GM23338 (cell line): ENCODE data around the gene KCNF1. TPM values are rescaled to one million over a fixed set of nuclear protein-coding genes. Genes with fewer than 3 reads are reported as not detected.

Experiments
- ATAC-seq: fragments of 200-7000 bp; cut with Tn5 transposase; 3 replicates; pipeline ENCODE4 v1.9.1; 2020
- DNase-seq: peaks from one replicate; pipeline ENCODE4 v3.0.0-alpha.2; 2015; ENCODE audit warnings: low spot score
- H2AFZ ChIP-seq: fragments of 200-600 bp; sonication (generic); 2 replicates; pipeline ENCODE4 v1.8.0; 2016; ENCODE audit warnings: antibody characterized with exemption, mild to moderate bottlenecking, moderate library complexity
- H3F3A ChIP-seq: fragments of 200-600 bp; sonication (generic); replicated peaks from 2 replicates; pipeline ENCODE4 v1.8.0; 2017; ENCODE audit warnings: antibody characterized with exemption, mixed run types, low read depth
- H3K27ac ChIP-seq: fragments of 200-600 bp; sonication (generic); 2 replicates; pipeline ENCODE4 v1.6.1; 2016; ENCODE audit warnings: low read depth
- H3K27me3 ChIP-seq: fragments of 200-600 bp; sonication (generic); 2 replicates; pipeline ENCODE4 v1.8.0; 2016; ENCODE audit warnings: mild to moderate bottlenecking, mixed run types, moderate library complexity; ENCODE audit not compliant: insufficient read depth
- H3K36me3 ChIP-seq: fragments of 200-600 bp; sonication (generic); 2 replicates; pipeline ENCODE4 v1.8.0; 2016; ENCODE audit warnings: mild to moderate bottlenecking; ENCODE audit not compliant: insufficient read depth
- H3K4me1 ChIP-seq: fragments of 200-600 bp; sonication (generic); 2 replicates; pipeline ENCODE4 v1.8.0; 2016; ENCODE audit warnings: mild to moderate bottlenecking, moderate library complexity; ENCODE audit not compliant: insufficient read depth
- H3K4me2 ChIP-seq: fragments of 200-600 bp; sonication (generic); 2 replicates; pipeline ENCODE4 v1.7.1; 2017; ENCODE audit warnings: mixed run types
- H3K4me3 ChIP-seq: fragments of 200-600 bp; sonication (generic); 2 replicates; pipeline ENCODE4 v1.6.1; 2016; ENCODE audit warnings: mixed run types
- H3K79me2 ChIP-seq: fragments of 200-600 bp; sonication (generic); replicated peaks from 2 replicates; pipeline ENCODE4 v1.8.0; 2017; ENCODE audit warnings: mild to moderate bottlenecking; ENCODE audit not compliant: insufficient read depth
- H3K9me2 ChIP-seq: fragments of 200-600 bp; sonication (generic); 2 replicates; pipeline ENCODE4 v1.8.0; 2017; ENCODE audit not compliant: insufficient read depth
- H4K20me1 ChIP-seq: fragments of 200-600 bp; sonication (generic); replicated peaks from 2 replicates; pipeline ENCODE4 v1.8.0; 2017; ENCODE audit warnings: mild to moderate bottlenecking; ENCODE audit not compliant: insufficient read depth
- H3K27ac Mint-ChIP-seq: 2 replicates; pipeline ENCODE4 v1.8.0; 2020; ENCODE audit warnings: inconsistent platforms, mild to moderate bottlenecking, moderate library complexity, mixed read lengths
- H3K27me3 Mint-ChIP-seq: 3 replicates; pipeline ENCODE4 v1.8.0; 2022; ENCODE audit warnings: low read depth, mild to moderate bottlenecking, moderate library complexity, mixed read lengths, inconsistent platforms; ENCODE audit not compliant: insufficient read depth, poor library complexity
- H3K36me3 Mint-ChIP-seq: 3 replicates; pipeline ENCODE4 v1.8.0; 2021; ENCODE audit warnings: low read depth, mild to moderate bottlenecking, inconsistent platforms, moderate library complexity, mixed read lengths
- H3K4me1 Mint-ChIP-seq: 3 replicates; pipeline ENCODE4 v1.8.0; 2020; ENCODE audit warnings: mild to moderate bottlenecking, inconsistent platforms, mixed read lengths
- H3K4me3 Mint-ChIP-seq: 3 replicates; pipeline ENCODE4 v1.8.0; 2021; ENCODE audit warnings: moderate library complexity, mild to moderate bottlenecking, inconsistent platforms, mixed read lengths
- H3K9me3 Mint-ChIP-seq: 3 replicates; pipeline ENCODE4 v1.8.0; 2020; ENCODE audit warnings: moderate library complexity, mild to moderate bottlenecking, inconsistent platforms, mixed read lengths
- CREB1 ChIP-seq: fragments of 250-450 bp; sonication (Bioruptor Pico); IDR thresholded peaks from 2 replicates; pipeline ENCODE4 v1.5.0; 2020; ENCODE audit warnings: low read depth, mild to moderate bottlenecking, moderate library complexity
- CTCF ChIP-seq, 2 experiments: fragments of 200-600 bp in 1 of 2; sonication (generic) in 1 of 2; conservative IDR thresholded peaks; 2 replicates each; pipeline versions ENCODE4 v1.5.1 to v1.6.1; 2016 to 2017; ENCODE audit warnings: antibody characterized with exemption in 2 of 2, low read depth in 2 of 2, mild to moderate bottlenecking in 2 of 2, moderate library complexity in 1 of 2
- ETS1 ChIP-seq: IDR thresholded peaks from 2 replicates; pipeline ENCODE4 v1.6.1; 2016; ENCODE audit warnings: antibody characterized with exemption
- EZH2 ChIP-seq: fragments of 200-600 bp; sonication (generic); IDR thresholded peaks from one replicate; pipeline ENCODE4 v1.8.0; 2017; ENCODE audit warnings: antibody characterized with exemption, mild to moderate bottlenecking, low read depth; ENCODE audit not compliant: unreplicated experiment
- EZH2phosphoT487 ChIP-seq: fragments of 200-600 bp; sonication (generic); IDR thresholded peaks from one replicate; pipeline ENCODE4 v1.8.1; 2018; ENCODE audit warnings: antibody characterized with exemption; ENCODE audit not compliant: unreplicated experiment
- JUNB ChIP-seq: IDR thresholded peaks from one replicate; pipeline ENCODE4 v1.6.1; 2016; ENCODE audit warnings: antibody characterized with exemption; ENCODE audit not compliant: unreplicated experiment
- NANOG ChIP-seq: IDR thresholded peaks from 2 replicates; pipeline ENCODE4 v1.6.1; 2016; ENCODE audit warnings: antibody characterized with exemption, borderline replicate concordance
- POLR2AphosphoS5 ChIP-seq: IDR thresholded peaks from 2 replicates; pipeline ENCODE4 v1.6.1; 2016; ENCODE audit warnings: antibody characterized with exemption, low read depth
- REST ChIP-seq: IDR thresholded peaks from one replicate; pipeline ENCODE4 v1.6.1; 2018; ENCODE audit warnings: antibody characterized with exemption; ENCODE audit not compliant: unreplicated experiment
- STAT1 ChIP-seq: IDR thresholded peaks from one replicate; pipeline ENCODE4 v1.6.1; 2016; ENCODE audit warnings: antibody characterized with exemption; ENCODE audit not compliant: unreplicated experiment
- ZNF114 ChIP-seq: fragments of 250-450 bp; sonication (Bioruptor Pico); IDR thresholded peaks from 2 replicates; pipeline ENCODE4 v1.5.0; 2020; ENCODE audit warnings: mild to moderate bottlenecking, moderate library complexity
- ZNF331 ChIP-seq: fragments of 250-450 bp; sonication (Bioruptor Pico); IDR thresholded peaks from 2 replicates; pipeline ENCODE4 v1.5.0; 2020; ENCODE audit warnings: low read depth, mild to moderate bottlenecking, moderate library complexity
- ZNF462 ChIP-seq: fragments of 250-450 bp; sonication (Bioruptor Pico); IDR thresholded peaks from 2 replicates; pipeline ENCODE4 v1.5.0; 2020; ENCODE audit warnings: mild to moderate bottlenecking, moderate library complexity
- polyA plus RNA-seq: library from polyadenylated mRNA; unstranded; fragments of >200 nt; fragmentation: Nextera tagmentation; extraction: Ambion mirVana; gene quantifications from 2 replicates; pipeline ENCODE4 v1.2.1, GENCODE V29; 2016
- total RNA-seq: library from RNA; depleted of rRNA; stranded (reverse); fragments of >200 nt; shearing (Covaris generic); gene quantifications from 2 replicates; pipeline ENCODE4 v1.2.3, GENCODE V29; 2014

The KCNF1 gene
- total and polyA plus RNA-seq, 2 experiments from 2014 or later: 0.11 to 1.5 TPM

GRCh38 chr2:10879159-10879558, 32.6 kb upstream of the KCNF1 start:
- Histone ChIP-seq H3K27me3 (no peaks in the 10 kb centered on the region), H3K27ac (no peak overlapping the region), H2AFZ (0 out of 2 replicates have a peak overlapping the region, but pooled peaks have one; percentile 81), H3K4me1 (peaks cover 7% of the 10 kb centered on the region), H3F3A (no peaks in the 10 kb centered on the region), H3K9me2 (no peaks in the 10 kb centered on the region), H3K4me2 (no peak overlapping the region), H3K36me3 (no peaks in the 10 kb centered on the region), H3K4me3 (no peak overlapping the region), H3K79me2 (no peaks in the 10 kb centered on the region), H4K20me1 (no peaks in the 10 kb centered on the region)
- Mint-ChIP-seq H3K4me3 (no peak overlapping the region), H3K36me3 (no peaks in the 10 kb centered on the region), H3K27ac (no peak overlapping the region), H3K4me1 (peaks cover 27% of the 10 kb centered on the region), H3K27me3 (peaks cover 8% of the 10 kb centered on the region), H3K9me3 (no peaks in the 10 kb centered on the region; the same call in 2 of the 3 replicates)
- ATAC-seq (no peak), DNase-seq (no peak)
- TF ChIP-seq JUNB: no peak
- TF ChIP-seq CREB1 (CRISPR knock-in tag): no peak
- TF ChIP-seq ZNF331: no peak
- no peak for TF ChIP-seq STAT1
- no peak for TF ChIP-seq POLR2AphosphoS5
- no peak for TF ChIP-seq EZH2phosphoT487
- no peak for TF ChIP-seq ZNF114 (CRISPR knock-in tag)
- TF ChIP-seq CTCF (conservative IDR thresholded peaks at IDR 0.05; ENCODE audit: low read depth in 2 of 2): no peak
- TF ChIP-seq ETS1: no peak
- TF ChIP-seq REST: no peak
- no peak for TF ChIP-seq NANOG
- no peak for TF ChIP-seq ZNF462 (CRISPR knock-in tag)
- TF ChIP-seq EZH2: no peak
